DND-41 (cell line): ENCODE measurements around the gene COL25A1.

Source experiments
- ATAC-seq: fragments of 200-7000 bp; cut with Tn5 transposase; 3 replicates; pipeline ENCODE4 v1.9.1; 2021; ENCODE audit warnings: low read depth; ENCODE audit not compliant: insufficient read depth
- DNase-seq: peaks from one replicate; pipeline ENCODE4 v3.0.0-alpha.2; 2020
- H2AFZ ChIP-seq: 2 replicates; pipeline ENCODE4 v1.6.0; 2012; ENCODE audit warnings: low read depth, low read length
- H3K27ac ChIP-seq: 2 replicates; pipeline ENCODE4 v1.5.1; 2012; ENCODE audit warnings: low read length, inconsistent platforms
- H3K27me3 ChIP-seq: fragments of 200-600 bp; sonication (generic); 2 replicates; pipeline ENCODE4 v1.6.0; 2012; ENCODE audit warnings: low read length, mild to moderate bottlenecking, inconsistent platforms; ENCODE audit not compliant: insufficient read depth, poor library complexity
- H3K36me3 ChIP-seq: 2 replicates; pipeline ENCODE4 v1.5.1; 2012; ENCODE audit warnings: low read length, inconsistent platforms; ENCODE audit not compliant: insufficient read depth
- H3K4me1 ChIP-seq: 2 replicates; pipeline ENCODE4 v1.5.1; 2012; ENCODE audit warnings: mild to moderate bottlenecking, low read length; ENCODE audit not compliant: insufficient read depth
- H3K4me2 ChIP-seq: 2 replicates; pipeline ENCODE4 v1.6.0; 2012; ENCODE audit warnings: mild to moderate bottlenecking, moderate library complexity, low read length, inconsistent platforms; ENCODE audit not compliant: insufficient read depth
- H3K4me3 ChIP-seq, 2 experiments: fragments of 200-600 bp in 1 of 2; shearing (Covaris generic) in 1 of 2; 2 replicates each; pipeline ENCODE4 v1.5.1; 2012 to 2016; ENCODE audit warnings: inconsistent platforms in 2 of 2, low read length in 2 of 2, mild to moderate bottlenecking in 2 of 2, low read depth in 1 of 2, moderate library complexity in 1 of 2
- H3K79me2 ChIP-seq: 2 replicates; pipeline ENCODE4 v1.6.0; 2012; ENCODE audit warnings: low read length, inconsistent platforms; ENCODE audit not compliant: insufficient read depth
- H3K9ac ChIP-seq: 2 replicates; pipeline ENCODE4 v1.6.0; 2012; ENCODE audit warnings: low read depth, mild to moderate bottlenecking, inconsistent platforms, low read length, moderate library complexity
- H3K9me3 ChIP-seq: 2 replicates; pipeline ENCODE4 v1.5.1; 2012; ENCODE audit warnings: low read length, moderate library complexity, mild to moderate bottlenecking, inconsistent platforms; ENCODE audit not compliant: insufficient read depth, severe bottlenecking
- H4K20me1 ChIP-seq: 2 replicates; pipeline ENCODE4 v1.6.0; 2012; ENCODE audit warnings: low read length; ENCODE audit not compliant: insufficient read depth
- EZH2 ChIP-seq: IDR thresholded peaks from 3 replicates; pipeline ENCODE4 v1.6.1; 2012; ENCODE audit warnings: borderline replicate concordance, low read depth, mild to moderate bottlenecking, moderate library complexity, low read length, inconsistent platforms; ENCODE audit not compliant: severe bottlenecking
- TF ChIP-seq, protein P1 (sequence below): IDR thresholded peaks from 2 replicates; pipeline ENCODE4 v1.5.1; 2012; ENCODE audit warnings: borderline replicate concordance, low read length, moderate library complexity, mild to moderate bottlenecking; ENCODE audit not compliant: poor library complexity, severe bottlenecking; ENCODE audit errors: extremely low read depth

The COL25A1 gene

DNA sequence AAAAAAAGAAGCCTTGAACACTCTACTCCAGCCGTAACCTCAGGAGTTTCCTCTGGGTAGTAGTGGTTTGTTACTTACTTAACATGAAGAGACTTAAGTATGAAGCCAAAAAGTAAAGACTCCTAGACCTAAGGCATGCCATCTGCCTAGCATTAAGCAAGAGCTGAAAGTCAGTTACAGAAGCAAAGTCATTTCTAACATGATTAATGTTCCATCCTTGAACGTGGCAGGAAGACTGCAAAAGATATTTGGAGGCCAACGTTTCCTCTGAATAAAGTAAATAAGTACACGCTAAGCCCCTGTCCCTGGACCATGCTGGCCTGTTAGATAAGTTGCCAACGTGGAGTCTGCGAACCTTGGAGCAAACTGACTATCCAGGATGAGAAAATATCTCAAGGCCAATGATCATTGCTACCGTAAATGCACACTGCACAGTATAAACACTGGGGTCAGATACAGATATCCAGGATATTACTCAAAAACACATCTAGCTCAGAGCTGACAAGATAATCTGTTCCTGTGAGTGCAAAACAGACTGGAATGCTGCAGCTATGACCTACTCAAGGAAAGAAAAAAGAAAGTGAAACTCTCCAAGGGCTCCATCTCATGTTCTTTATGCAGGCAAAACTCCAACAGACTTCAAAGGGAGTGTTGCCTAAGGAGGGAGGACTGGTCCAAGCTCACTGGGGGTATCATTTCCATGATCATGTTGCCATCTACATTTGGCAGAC, 255.8 kb downstream of the COL25A1 start:
- Histone ChIP-seq H2AFZ (peak overlapping the region; percentile 14), H3K27ac (no peak overlapping the region), H3K79me2 (no peaks in the 10 kb centered on the region), H4K20me1 (no peaks in the 10 kb centered on the region), H3K9me3 (peaks cover 2% of the 10 kb centered on the region), H3K4me3 (no peak overlapping the region), H3K36me3 (no peaks in the 10 kb centered on the region), H3K9ac (no peak overlapping the region), H3K4me2 (no peak overlapping the region), H3K27me3 (no peaks in the 10 kb centered on the region), H3K4me1 (peaks cover 6% of the 10 kb centered on the region; the same call in 1 of the 2 replicates)
- ATAC-seq (peak; percentile 49; the same call in 2 of the 3 replicates), DNase-seq (no peak)
- TF ChIP-seq, protein P1, sequence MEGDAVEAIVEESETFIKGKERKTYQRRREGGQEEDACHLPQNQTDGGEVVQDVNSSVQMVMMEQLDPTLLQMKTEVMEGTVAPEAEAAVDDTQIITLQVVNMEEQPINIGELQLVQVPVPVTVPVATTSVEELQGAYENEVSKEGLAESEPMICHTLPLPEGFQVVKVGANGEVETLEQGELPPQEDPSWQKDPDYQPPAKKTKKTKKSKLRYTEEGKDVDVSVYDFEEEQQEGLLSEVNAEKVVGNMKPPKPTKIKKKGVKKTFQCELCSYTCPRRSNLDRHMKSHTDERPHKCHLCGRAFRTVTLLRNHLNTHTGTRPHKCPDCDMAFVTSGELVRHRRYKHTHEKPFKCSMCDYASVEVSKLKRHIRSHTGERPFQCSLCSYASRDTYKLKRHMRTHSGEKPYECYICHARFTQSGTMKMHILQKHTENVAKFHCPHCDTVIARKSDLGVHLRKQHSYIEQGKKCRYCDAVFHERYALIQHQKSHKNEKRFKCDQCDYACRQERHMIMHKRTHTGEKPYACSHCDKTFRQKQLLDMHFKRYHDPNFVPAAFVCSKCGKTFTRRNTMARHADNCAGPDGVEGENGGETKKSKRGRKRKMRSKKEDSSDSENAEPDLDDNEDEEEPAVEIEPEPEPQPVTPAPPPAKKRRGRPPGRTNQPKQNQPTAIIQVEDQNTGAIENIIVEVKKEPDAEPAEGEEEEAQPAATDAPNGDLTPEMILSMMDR, result no peak
- no peak for TF ChIP-seq EZH2

DNA sequence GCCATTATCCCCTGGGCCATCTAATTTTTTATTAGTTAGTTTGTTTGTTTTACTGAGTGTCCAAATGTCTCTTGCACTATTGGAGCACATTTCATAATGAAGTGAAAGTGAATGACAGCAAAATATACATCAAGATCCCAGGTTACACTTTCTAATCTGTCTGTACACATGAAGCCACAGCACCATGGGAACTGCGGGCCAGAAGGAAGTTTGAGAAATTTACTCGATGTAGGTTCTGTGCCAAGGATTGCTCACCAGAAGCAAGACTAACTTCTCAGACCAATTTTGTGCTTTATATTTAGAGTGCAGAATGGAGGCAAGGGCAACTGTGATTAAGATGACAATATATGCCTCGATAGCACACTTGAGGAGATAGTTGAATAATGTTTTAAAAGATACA, 258.0 kb downstream of the COL25A1 start:
- H3K9me3 ChIP-seq, result peaks cover 2% of the 10 kb centered on the region
- no peaks in the 10 kb centered on the region for H3K27me3 ChIP-seq
- H3K9ac ChIP-seq, result no peak overlapping the region
- H3K27ac ChIP-seq, result no peak overlapping the region
- no peak overlapping the region for H2AFZ ChIP-seq
- H3K4me1 ChIP-seq, result peaks cover 6% of the 10 kb centered on the region; the same call in 1 of the 2 replicates
- no peak overlapping the region for H3K4me3 ChIP-seq
- DNase-seq (no peak), ATAC-seq (no peak)
- H3K36me3 ChIP-seq, result no peaks in the 10 kb centered on the region
- H3K79me2 ChIP-seq, result no peaks in the 10 kb centered on the region
- H3K4me2 ChIP-seq, result no peak overlapping the region
- no peaks in the 10 kb centered on the region for H4K20me1 ChIP-seq
- TF ChIP-seq, protein P1, result no peak
- TF ChIP-seq EZH2, result no peak

DNA sequence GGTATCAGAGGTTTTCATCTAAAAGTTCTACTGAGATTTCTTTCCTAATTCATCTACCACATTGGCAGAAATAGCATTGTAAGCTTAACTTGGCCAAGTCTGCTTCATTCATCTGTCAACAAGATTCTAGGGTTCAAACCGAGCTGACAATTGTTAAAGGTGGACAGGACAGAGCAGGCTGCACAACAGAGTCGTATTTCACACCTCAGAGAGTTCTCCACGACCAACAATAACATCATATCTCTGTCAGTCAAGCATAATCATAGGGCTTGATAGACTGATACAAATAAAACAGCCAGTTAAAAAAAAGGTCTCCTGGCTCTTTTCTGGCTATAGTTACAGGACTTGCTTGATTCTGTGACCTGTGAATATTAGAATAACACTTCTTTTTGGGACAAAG, 259.2 kb downstream of the COL25A1 start:
- Histone ChIP-seq H2AFZ (no peak overlapping the region), H3K27ac (no peak overlapping the region), H3K4me1 (peaks cover 6% of the 10 kb centered on the region; the same call in 1 of the 2 replicates), H3K9ac (no peak overlapping the region), H3K79me2 (no peaks in the 10 kb centered on the region), H3K4me3 (no peak overlapping the region), H3K9me3 (peaks cover 2% of the 10 kb centered on the region), H3K27me3 (no peaks in the 10 kb centered on the region), H3K4me2 (no peak overlapping the region), H3K36me3 (no peaks in the 10 kb centered on the region), H4K20me1 (no peaks in the 10 kb centered on the region)
- no peak for DNase-seq
- TF ChIP-seq EZH2, result no peak
- TF ChIP-seq, protein P1, result no peak
- ATAC-seq, result no peak
